OCI-LY3 (cell line): Measurements from ENCODE around the gene ADAMTSL5.

Experiments used
- EZH2phosphoT487 ChIP-seq: fragments of 200-600 bp; shearing (Covaris generic); IDR thresholded peaks from 2 replicates; pipeline ENCODE4 v1.6.1; 2018; ENCODE audit warnings: antibody characterized with exemption, mixed run types, low read depth
- TF ChIP-seq, protein P1 (sequence below): fragments of 200-600, 300-600 bp; sonication (generic); IDR thresholded peaks from 2 replicates; pipeline ENCODE4 v1.5.1; 2014; ENCODE audit warnings: antibody characterized with exemption, low read length, low read depth

GRCh38 chr19:1526066-1526778 lies 13.4 kb upstream of the ADAMTSL5 start:
- TF ChIP-seq, protein P1, sequence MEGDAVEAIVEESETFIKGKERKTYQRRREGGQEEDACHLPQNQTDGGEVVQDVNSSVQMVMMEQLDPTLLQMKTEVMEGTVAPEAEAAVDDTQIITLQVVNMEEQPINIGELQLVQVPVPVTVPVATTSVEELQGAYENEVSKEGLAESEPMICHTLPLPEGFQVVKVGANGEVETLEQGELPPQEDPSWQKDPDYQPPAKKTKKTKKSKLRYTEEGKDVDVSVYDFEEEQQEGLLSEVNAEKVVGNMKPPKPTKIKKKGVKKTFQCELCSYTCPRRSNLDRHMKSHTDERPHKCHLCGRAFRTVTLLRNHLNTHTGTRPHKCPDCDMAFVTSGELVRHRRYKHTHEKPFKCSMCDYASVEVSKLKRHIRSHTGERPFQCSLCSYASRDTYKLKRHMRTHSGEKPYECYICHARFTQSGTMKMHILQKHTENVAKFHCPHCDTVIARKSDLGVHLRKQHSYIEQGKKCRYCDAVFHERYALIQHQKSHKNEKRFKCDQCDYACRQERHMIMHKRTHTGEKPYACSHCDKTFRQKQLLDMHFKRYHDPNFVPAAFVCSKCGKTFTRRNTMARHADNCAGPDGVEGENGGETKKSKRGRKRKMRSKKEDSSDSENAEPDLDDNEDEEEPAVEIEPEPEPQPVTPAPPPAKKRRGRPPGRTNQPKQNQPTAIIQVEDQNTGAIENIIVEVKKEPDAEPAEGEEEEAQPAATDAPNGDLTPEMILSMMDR: no peak
- no peak for TF ChIP-seq EZH2phosphoT487
